ENCODE data around the gene HSD17B1. TPM values are rescaled to one million over a fixed set of nuclear protein-coding genes. Genes with fewer than 3 reads are reported as not detected.
A peak's percentile ranks its signal among the peaks of the same experiment; 100 is the strongest.

HSD17B1 gene
- total RNA-seq, 1 donor: 3.5 TPM

- peak; percentile 72 for DNase-seq (ENCODE audit: low read depth)
- no peak for TF ChIP-seq CTCF (IDR thresholded peaks at IDR 0.05; ENCODE audit: insufficient read depth, low read depth, low read length)
- no peak overlapping the region for H3K4me3 ChIP-seq (ENCODE audit: low read depth, low read length)
These were observed 39.9 kb upstream of the HSD17B1 start for GRCh38 chr17:42512733-42513251.

DNA sequence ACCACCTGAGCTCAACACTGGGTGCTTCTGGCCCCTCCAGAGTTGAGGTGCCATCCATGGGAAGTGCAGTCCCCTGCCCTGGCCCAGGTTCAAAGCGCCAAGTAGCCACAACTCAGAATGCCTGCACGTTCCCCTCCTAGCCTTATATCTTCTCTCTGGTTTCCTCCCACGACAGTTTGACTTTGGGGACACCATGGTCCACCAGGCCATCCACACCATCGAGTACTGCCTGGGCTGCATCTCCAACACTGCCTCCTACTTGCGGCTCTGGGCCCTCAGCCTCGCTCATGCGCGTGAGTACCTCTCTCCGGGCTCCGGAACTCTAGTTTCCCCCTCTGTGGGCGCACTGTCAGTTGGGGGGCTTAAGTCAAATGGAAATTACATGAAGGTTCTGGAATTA lies 39.0 kb upstream of the HSD17B1 start:
- H3K4me3 ChIP-seq (ENCODE audit: low read depth, low read length): no peak overlapping the region
- no peak for DNase-seq (ENCODE audit: low read depth)
- TF ChIP-seq CTCF (IDR thresholded peaks at IDR 0.05; ENCODE audit: insufficient read depth, low read depth, low read length): no peak

- no peak for TF ChIP-seq CTCF (IDR thresholded peaks at IDR 0.05; ENCODE audit: insufficient read depth, low read depth, low read length)
- no peak for DNase-seq (ENCODE audit: low read depth)
- H3K4me3 ChIP-seq (ENCODE audit: low read depth, low read length): no peak overlapping the region
These were observed 38.4 kb upstream of the HSD17B1 start for GRCh38 chr17:42514279-42514678.

DNA sequence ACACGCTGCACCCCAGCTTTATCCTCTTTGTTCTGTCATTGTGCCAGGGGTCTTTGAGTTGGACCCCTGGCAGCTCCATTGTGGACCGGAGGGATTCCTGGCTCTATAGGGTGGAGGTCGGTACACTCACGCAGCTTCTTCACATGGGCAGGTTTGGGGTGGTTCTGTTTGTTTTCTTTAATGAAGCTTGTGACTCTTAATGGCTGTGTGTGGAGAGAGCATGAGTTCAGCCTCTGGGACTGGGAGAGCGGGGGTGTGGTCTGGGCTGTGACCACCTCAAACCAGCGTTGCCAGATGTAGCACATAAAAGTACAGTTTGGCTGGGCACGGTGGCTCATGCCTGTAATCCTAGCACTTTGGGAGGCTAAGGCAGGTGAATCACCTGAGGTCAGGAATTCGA lies 37.9 kb upstream of the HSD17B1 start:
- TF ChIP-seq CTCF (IDR thresholded peaks at IDR 0.05; ENCODE audit: insufficient read depth, low read depth, low read length): no peak
- H3K4me3 ChIP-seq (ENCODE audit: low read depth, low read length): no peak overlapping the region
- DNase-seq (ENCODE audit: low read depth): no peak

DNA sequence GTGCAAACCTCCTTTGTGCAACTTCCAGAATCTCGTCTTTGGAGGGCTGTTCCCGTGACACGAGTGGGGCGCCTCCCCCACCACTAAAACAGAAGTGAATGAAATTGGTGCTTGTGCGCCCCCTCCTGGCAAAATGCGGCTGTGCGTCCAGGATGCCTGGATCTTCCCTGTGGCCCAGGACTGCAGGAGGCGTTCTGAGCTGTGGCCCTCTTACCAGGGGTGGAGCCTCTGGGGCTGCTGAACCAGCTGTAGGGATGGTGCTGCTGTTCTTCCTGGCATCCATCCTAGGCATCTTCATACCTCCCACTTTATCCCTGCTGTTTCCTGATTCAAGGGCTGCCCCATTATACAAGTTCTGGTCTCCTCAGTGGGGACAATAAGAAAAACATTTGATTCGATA lies 35.2 kb upstream of the HSD17B1 start:
- peak; percentile 97 for TF ChIP-seq CTCF (IDR thresholded peaks at IDR 0.05; ENCODE audit: insufficient read depth, low read depth, low read length)
- peak; percentile 90 for DNase-seq (ENCODE audit: low read depth)

DNA sequence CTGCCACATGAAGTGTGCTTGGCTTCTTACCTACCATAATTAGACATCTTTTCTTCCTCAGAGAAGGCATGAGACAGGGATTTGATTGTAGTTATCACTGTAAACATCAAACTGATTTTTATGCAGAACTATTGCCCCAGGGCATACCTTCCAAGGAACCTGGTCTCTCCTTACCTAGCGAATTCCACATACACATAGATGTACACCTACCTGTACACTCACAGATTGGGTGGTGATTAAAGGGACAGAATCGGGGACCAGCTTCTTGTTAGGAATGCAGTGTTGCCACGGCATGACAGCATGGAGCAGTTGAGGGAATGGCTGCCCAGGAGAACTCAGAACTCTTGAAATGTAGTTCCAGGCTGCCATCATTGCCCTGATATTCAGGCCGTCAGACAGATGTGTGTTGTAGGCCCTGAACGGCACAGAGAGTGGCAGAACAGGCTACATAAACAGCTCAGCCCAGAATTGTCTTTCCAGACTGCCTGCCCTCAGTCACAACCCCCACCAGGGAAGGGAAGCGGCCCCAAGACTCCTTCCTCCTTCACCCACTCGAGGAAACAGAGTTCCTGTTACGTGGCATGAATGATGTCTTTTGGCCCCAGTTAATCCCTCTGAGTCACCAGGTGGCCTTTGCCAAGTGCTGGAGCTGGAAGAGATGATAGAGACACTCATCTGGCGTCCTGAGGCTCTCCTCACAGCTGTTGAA lies 34.5 kb upstream of the HSD17B1 start:
- no peak overlapping the region for H3K4me3 ChIP-seq (ENCODE audit: low read depth, low read length)
- TF ChIP-seq CTCF (IDR thresholded peaks at IDR 0.05; ENCODE audit: insufficient read depth, low read depth, low read length): no peak
- peak; percentile 96 for DNase-seq (ENCODE audit: low read depth)

More for the DNA sequence above, 35.2 kb upstream of the HSD17B1 start:
- no peak overlapping the region for H3K4me3 ChIP-seq (ENCODE audit: low read depth, low read length)
